ENCODE measurements around the gene CACNA2D1. TPM values are rescaled to one million over a fixed set of nuclear protein-coding genes. Genes with fewer than 3 reads are reported as not detected.

The CACNA2D1 gene
- total RNA-seq, 1 experiment from 2014 or later = 0.27 TPM

DNA sequence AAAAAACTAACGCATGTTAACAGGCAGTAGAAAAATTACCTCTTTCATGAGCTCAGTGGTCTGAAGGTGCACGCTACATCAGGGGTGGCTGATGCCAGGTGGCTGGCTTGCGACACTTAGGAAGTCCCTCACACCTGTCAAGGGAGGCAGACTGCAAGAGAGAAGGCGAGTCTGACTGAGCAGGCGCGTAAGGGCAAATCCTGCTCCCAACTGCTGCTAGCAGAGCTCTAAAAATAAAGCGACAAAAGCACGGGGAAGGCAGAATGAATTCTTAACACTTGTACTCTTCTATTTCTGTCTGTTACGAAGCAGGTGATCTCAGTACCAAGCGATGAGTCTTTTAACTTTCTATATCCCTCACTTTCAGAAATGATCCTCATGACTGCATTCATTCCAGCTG, 33.1 kb downstream of the CACNA2D1 start:
- intact Hi-C loops (cut with micrococcal nuclease) = no loop called here
- no peak overlapping the region for H3K4me3 ChIP-seq (replicated peaks in 1 of 2; ENCODE audit: low read depth in 1 of 2, low read length in 2 of 2)
- ChIA-PET POLR2A (no interaction called here), CTCF (no interaction called here), RAD21 (ENCODE audit: low non-redundant PET in 1 of 2, low total read pairs in 2 of 2, uncharacterized antibody in 2 of 2, unreplicated experiment in 2 of 2) (no interaction called here)
- H3K27me3 ChIP-seq (ENCODE audit: insufficient read depth, low read length) = no peaks in the 10 kb centered on the region
- H3K79me2 ChIP-seq (ENCODE audit: insufficient read depth, low read length) = no peaks in the 10 kb centered on the region
- H3K9ac ChIP-seq (ENCODE audit: low read length) = no peak overlapping the region
- H3K4me1 ChIP-seq (ENCODE audit: control insufficient read depth in 1 of 2, insufficient read depth in 2 of 2, low read length in 2 of 2) = no peaks in the 10 kb centered on the region
- H3K9me2 ChIP-seq (ENCODE audit: insufficient read depth) = no peaks in the 10 kb centered on the region
- H4K20me1 ChIP-seq (ENCODE audit: insufficient read depth) = no peaks in the 10 kb centered on the region
- TF ChIP-seq, protein P1, sequence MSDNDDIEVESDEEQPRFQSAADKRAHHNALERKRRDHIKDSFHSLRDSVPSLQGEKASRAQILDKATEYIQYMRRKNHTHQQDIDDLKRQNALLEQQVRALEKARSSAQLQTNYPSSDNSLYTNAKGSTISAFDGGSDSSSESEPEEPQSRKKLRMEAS (IDR thresholded peaks at IDR 0.05) = no peak
- no peak for TF ChIP-seq EZH2 (IDR thresholded peaks at IDR 0.05)
- no peak for TF ChIP-seq POLR2AphosphoS5 (IDR thresholded peaks at IDR 0.05; ENCODE audit: low read depth, low read length)
- no peak for TF ChIP-seq RAD21 (IDR thresholded peaks at IDR 0.05; ENCODE audit: low read depth)
- TF ChIP-seq ZFX (IDR thresholded peaks at IDR 0.05) = no peak
- TF ChIP-seq SRF (IDR thresholded peaks at IDR 0.05; ENCODE audit: low read depth) = no peak
- no peak overlapping the region for H3K4me2 ChIP-seq (ENCODE audit: low read length)
- no peak overlapping the region for H2AFZ ChIP-seq (ENCODE audit: low read depth, low read length, poor library complexity, severe bottlenecking)
- no peaks in the 10 kb centered on the region for H3K36me3 ChIP-seq (ENCODE audit: control insufficient read depth in 1 of 2, insufficient read depth in 2 of 2, low read length in 2 of 2)
- ATAC-seq (no peak), DNase-seq (ENCODE audit: low read depth, low spot score) (no peak)
- H3K9me3 ChIP-seq (ENCODE audit: control insufficient read depth in 1 of 2, insufficient read depth in 1 of 2, low read depth in 1 of 2, low read length in 2 of 2) = no peaks in the 10 kb centered on the region
- no TSS peak for BruUV-seq (replicated peaks)
- H3K27ac ChIP-seq (ENCODE audit: low read depth, low read length) = no peak overlapping the region

DNA sequence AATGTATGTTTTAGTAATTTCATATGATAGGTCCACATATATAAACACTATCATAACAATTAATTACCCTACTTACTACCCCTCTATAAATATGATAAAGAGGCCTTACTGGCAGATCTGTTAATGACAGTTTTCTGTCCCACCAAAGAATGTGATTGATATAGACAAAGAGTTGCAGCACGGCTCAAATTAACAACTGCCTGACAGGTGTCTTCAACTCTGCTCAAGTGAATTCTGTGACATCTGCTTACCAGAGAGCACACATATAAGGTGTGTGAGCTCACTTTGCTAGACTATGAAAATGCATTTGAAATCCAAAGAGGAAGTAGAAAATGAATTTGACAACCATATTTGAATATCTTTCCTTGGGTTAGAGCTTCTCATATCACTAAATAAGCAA, 36.6 kb downstream of the CACNA2D1 start:
- H3K27ac ChIP-seq (ENCODE audit: low read depth, low read length) = no peak overlapping the region
- H3K9me2 ChIP-seq (ENCODE audit: insufficient read depth) = no peaks in the 10 kb centered on the region
- no TSS peak for BruUV-seq (replicated peaks)
- no peaks in the 10 kb centered on the region for H3K79me2 ChIP-seq (ENCODE audit: insufficient read depth, low read length)
- no peak overlapping the region for H3K4me3 ChIP-seq (replicated peaks in 1 of 2; ENCODE audit: low read depth in 1 of 2, low read length in 2 of 2)
- intact Hi-C loops (cut with micrococcal nuclease) = no loop called here
- ChIA-PET CTCF (no interaction called here), POLR2A (no interaction called here), RAD21 (ENCODE audit: low non-redundant PET in 1 of 2, low total read pairs in 2 of 2, uncharacterized antibody in 2 of 2, unreplicated experiment in 2 of 2) (no interaction called here)
- no peaks in the 10 kb centered on the region for H3K4me1 ChIP-seq (ENCODE audit: control insufficient read depth in 1 of 2, insufficient read depth in 2 of 2, low read length in 2 of 2)
- no peak overlapping the region for H2AFZ ChIP-seq (ENCODE audit: low read depth, low read length, poor library complexity, severe bottlenecking)
- H3K9me3 ChIP-seq (ENCODE audit: control insufficient read depth in 1 of 2, insufficient read depth in 1 of 2, low read depth in 1 of 2, low read length in 2 of 2) = no peaks in the 10 kb centered on the region
- no peaks in the 10 kb centered on the region for H3K27me3 ChIP-seq (ENCODE audit: insufficient read depth, low read length)
- DNase-seq (ENCODE audit: low read depth, low spot score) = no peak
- H3K4me2 ChIP-seq (ENCODE audit: low read length) = no peak overlapping the region
- no peak for ATAC-seq
- H3K36me3 ChIP-seq (ENCODE audit: control insufficient read depth in 1 of 2, insufficient read depth in 2 of 2, low read length in 2 of 2) = no peaks in the 10 kb centered on the region
- H4K20me1 ChIP-seq (ENCODE audit: insufficient read depth) = no peaks in the 10 kb centered on the region
- H3K9ac ChIP-seq (ENCODE audit: low read length) = no peak overlapping the region
- TF ChIP-seq TCF7L2 (IDR thresholded peaks at IDR 0.05; ENCODE audit: borderline replicate concordance, extremely low read depth, insufficient read depth, insufficient read length) (no peak), CEBPB (IDR thresholded peaks at IDR 0.05; ENCODE audit: low read depth) (no peak), YY1 (IDR thresholded peaks at IDR 0.05; ENCODE audit: extremely low read depth, insufficient replicate concordance, low read depth, low read length) (no peak), SRF (IDR thresholded peaks at IDR 0.05; ENCODE audit: low read depth) (no peak), ZFX (IDR thresholded peaks at IDR 0.05) (no peak), FOSL1 (IDR thresholded peaks at IDR 0.05; ENCODE audit: low read depth) (no peak), JUND (IDR thresholded peaks at IDR 0.05) (no peak), SP1 (IDR thresholded peaks at IDR 0.05; ENCODE audit: low read depth) (no peak), CBX3 (IDR thresholded peaks at IDR 0.05; ENCODE audit: low read depth) (no peak)
- TF ChIP-seq, protein P2, sequence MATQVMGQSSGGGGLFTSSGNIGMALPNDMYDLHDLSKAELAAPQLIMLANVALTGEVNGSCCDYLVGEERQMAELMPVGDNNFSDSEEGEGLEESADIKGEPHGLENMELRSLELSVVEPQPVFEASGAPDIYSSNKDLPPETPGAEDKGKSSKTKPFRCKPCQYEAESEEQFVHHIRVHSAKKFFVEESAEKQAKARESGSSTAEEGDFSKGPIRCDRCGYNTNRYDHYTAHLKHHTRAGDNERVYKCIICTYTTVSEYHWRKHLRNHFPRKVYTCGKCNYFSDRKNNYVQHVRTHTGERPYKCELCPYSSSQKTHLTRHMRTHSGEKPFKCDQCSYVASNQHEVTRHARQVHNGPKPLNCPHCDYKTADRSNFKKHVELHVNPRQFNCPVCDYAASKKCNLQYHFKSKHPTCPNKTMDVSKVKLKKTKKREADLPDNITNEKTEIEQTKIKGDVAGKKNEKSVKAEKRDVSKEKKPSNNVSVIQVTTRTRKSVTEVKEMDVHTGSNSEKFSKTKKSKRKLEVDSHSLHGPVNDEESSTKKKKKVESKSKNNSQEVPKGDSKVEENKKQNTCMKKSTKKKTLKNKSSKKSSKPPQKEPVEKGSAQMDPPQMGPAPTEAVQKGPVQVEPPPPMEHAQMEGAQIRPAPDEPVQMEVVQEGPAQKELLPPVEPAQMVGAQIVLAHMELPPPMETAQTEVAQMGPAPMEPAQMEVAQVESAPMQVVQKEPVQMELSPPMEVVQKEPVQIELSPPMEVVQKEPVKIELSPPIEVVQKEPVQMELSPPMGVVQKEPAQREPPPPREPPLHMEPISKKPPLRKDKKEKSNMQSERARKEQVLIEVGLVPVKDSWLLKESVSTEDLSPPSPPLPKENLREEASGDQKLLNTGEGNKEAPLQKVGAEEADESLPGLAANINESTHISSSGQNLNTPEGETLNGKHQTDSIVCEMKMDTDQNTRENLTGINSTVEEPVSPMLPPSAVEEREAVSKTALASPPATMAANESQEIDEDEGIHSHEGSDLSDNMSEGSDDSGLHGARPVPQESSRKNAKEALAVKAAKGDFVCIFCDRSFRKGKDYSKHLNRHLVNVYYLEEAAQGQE (IDR thresholded peaks at IDR 0.05; ENCODE audit: low read depth) = no peak
- TF ChIP-seq, protein P3, sequence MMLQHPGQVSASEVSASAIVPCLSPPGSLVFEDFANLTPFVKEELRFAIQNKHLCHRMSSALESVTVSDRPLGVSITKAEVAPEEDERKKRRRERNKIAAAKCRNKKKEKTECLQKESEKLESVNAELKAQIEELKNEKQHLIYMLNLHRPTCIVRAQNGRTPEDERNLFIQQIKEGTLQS (IDR thresholded peaks at IDR 0.05) = no peak
- TF ChIP-seq, protein P1 (IDR thresholded peaks at IDR 0.05) = no peak
- TF ChIP-seq, protein P4, sequence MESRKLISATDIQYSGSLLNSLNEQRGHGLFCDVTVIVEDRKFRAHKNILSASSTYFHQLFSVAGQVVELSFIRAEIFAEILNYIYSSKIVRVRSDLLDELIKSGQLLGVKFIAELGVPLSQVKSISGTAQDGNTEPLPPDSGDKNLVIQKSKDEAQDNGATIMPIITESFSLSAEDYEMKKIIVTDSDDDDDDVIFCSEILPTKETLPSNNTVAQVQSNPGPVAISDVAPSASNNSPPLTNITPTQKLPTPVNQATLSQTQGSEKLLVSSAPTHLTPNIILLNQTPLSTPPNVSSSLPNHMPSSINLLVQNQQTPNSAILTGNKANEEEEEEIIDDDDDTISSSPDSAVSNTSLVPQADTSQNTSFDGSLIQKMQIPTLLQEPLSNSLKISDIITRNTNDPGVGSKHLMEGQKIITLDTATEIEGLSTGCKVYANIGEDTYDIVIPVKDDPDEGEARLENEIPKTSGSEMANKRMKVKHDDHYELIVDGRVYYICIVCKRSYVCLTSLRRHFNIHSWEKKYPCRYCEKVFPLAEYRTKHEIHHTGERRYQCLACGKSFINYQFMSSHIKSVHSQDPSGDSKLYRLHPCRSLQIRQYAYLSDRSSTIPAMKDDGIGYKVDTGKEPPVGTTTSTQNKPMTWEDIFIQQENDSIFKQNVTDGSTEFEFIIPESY (IDR thresholded peaks at IDR 0.05; ENCODE audit: extremely low read depth, insufficient replicate concordance, low read length) = no peak

Measured in HCT116 (cell line).